Thyroid gland (tissue), 4 donors: ENCODE measurements around the gene INO80. TPM values are rescaled to one million over a fixed set of nuclear protein-coding genes. Genes with fewer than 3 reads are reported as not detected.

Experiments used
- DNase-seq, 2 donors: peaks; one replicate each; pipeline ENCODE4 v3.0.0-alpha.2; 2019
- H3K27ac ChIP-seq, 3 donors: fragments of 200-600 bp; sonication (generic); 1 replicate in 2 of 3; 2 replicates in 1 of 3; pipeline ENCODE4 v1.5.1; 2016 to 2019; ENCODE audit warnings: mild to moderate bottlenecking in 1 of 3, moderate library complexity in 1 of 3
- H3K27me3 ChIP-seq: fragments of 200-600 bp; sonication (generic); one replicate; pipeline ENCODE4 v1.5.1; 2019
- H3K36me3 ChIP-seq, 2 donors: fragments of 200-600 bp; sonication (generic); one replicate each; pipeline ENCODE4 v1.5.1; 2016 to 2019
- H3K4me1 ChIP-seq, 2 donors: fragments of 200-600 bp; sonication (generic); one replicate each; pipeline ENCODE4 v1.5.1; 2017 to 2019
- H3K4me3 ChIP-seq, 3 donors: fragments of 200-600 bp; sonication (generic); replicated peaks in 1 of 3; 1 replicate in 2 of 3; 2 replicates in 1 of 3; pipeline ENCODE4 v1.5.1; 2016; ENCODE audit warnings: mild to moderate bottlenecking in 1 of 3
- H3K9me3 ChIP-seq: fragments of 200-600 bp; sonication (generic); one replicate; pipeline ENCODE4 v1.5.1; 2017
- POLR2A ChIP-seq, 2 donors: fragments of 450-650 bp; IDR thresholded peaks; one replicate each; pipeline ENCODE4 v1.6.1; 2017; ENCODE audit warnings: antibody characterized with exemption in 2 of 2, mild to moderate bottlenecking in 2 of 2, moderate library complexity in 1 of 2
- WGBS, 2 donors: methylation state at CpG; one replicate each; pipeline ENCODE4 v1.1.5; 2017; 5-methylcytosine and 5-hydroxymethylcytosine counted together
- intact Hi-C: fragments of 100-400 bp; cut with DNase I; formaldehyde crosslinking; loops from one replicate; pipeline ENCODE4 v1.15.1; 2023
- total RNA-seq, 4 donors: library from RNA; depleted of rRNA; stranded (reverse); fragments of >200 nt; gene quantifications; one replicate each; pipeline ENCODE4 v1.2.3, GENCODE V29; 2016
- TF ChIP-seq, protein P1 (sequence below), 6 experiments: fragments of 200-600 bp in 3 of 6; fragments of 450-650 bp in 3 of 6; sonication (generic) in 3 of 6; IDR thresholded peaks; one replicate each; pipeline ENCODE4 v1.5.1; 2016 to 2019; ENCODE audit warnings: antibody characterized with exemption in 6 of 6, mild to moderate bottlenecking in 2 of 6, inconsistent platforms in 1 of 6, moderate library complexity in 1 of 6

Gene INO80
- total RNA-seq, 4 donors from 2014 or later, result 23.2 to 42.6 (median 36.4) TPM

DNA sequence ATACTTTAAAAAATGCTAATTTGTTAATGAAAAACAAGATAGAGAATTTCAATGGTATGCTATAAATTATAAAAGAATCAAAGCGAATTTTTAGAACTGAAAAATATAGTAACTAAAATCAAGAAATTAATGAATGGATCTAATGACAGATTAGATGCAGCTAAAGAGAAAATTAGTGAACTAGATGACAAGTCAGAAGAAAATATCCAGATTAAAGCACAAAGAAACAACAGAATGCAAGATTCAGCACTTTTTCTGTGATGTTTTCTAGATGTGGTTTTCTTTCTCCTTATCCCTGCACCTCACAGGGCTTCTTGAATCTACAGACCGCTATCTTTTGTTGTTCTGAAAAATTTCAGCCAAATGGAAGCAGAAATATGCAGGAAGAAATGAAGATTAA lies 54.4 kb downstream of the INO80 start:
- no peaks in the 10 kb centered on the region for H3K27me3 ChIP-seq
- TF ChIP-seq POLR2A (IDR thresholded peaks at IDR 0.05), result no peak
- TF ChIP-seq, protein P1, sequence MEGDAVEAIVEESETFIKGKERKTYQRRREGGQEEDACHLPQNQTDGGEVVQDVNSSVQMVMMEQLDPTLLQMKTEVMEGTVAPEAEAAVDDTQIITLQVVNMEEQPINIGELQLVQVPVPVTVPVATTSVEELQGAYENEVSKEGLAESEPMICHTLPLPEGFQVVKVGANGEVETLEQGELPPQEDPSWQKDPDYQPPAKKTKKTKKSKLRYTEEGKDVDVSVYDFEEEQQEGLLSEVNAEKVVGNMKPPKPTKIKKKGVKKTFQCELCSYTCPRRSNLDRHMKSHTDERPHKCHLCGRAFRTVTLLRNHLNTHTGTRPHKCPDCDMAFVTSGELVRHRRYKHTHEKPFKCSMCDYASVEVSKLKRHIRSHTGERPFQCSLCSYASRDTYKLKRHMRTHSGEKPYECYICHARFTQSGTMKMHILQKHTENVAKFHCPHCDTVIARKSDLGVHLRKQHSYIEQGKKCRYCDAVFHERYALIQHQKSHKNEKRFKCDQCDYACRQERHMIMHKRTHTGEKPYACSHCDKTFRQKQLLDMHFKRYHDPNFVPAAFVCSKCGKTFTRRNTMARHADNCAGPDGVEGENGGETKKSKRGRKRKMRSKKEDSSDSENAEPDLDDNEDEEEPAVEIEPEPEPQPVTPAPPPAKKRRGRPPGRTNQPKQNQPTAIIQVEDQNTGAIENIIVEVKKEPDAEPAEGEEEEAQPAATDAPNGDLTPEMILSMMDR (IDR thresholded peaks at IDR 0.05), result no peak
- H3K9me3 ChIP-seq, result no peaks in the 10 kb centered on the region
- no peak for DNase-seq
- no peaks in the 10 kb centered on the region for H3K4me1 ChIP-seq
- no peak overlapping the region for H3K4me3 ChIP-seq
- intact Hi-C loops, result no loop called here
- H3K36me3 ChIP-seq, result peaks cover 32 to 45% of the 10 kb centered on the region in 2 donors
- 97 to 98% methylated on average over 2 of the region's 2 CpGs for WGBS, 2 donors
- H3K27ac ChIP-seq, result no peak overlapping the region

DNA sequence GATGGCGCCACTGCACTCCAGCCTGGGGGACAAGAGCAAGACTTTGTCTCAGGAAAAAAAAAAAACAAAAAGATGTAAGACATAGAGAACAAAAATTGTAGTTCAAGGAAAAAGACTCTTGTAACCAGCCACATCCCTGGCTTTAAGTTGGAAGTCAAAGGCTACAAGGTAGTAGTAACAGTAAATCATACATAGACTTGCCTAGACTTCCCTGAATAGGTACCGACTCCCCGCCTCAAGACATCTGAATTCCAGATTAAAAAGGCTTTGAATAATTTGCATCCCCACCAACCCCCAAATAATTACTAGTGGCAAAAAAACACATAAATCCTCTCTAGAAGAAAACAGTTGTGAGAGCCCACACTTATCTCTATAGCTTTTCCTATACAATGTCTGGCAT lies 55.6 kb downstream of the INO80 start:
- intact Hi-C loops, result no loop called here
- Histone ChIP-seq H3K27me3 (no peaks in the 10 kb centered on the region), H3K27ac (no peak overlapping the region), H3K9me3 (no peaks in the 10 kb centered on the region), H3K4me1 (no peaks in the 10 kb centered on the region), H3K36me3 (peaks cover 39 to 55% of the 10 kb centered on the region in 2 donors), H3K4me3 (no peak overlapping the region)
- WGBS, 2 donors, result 92 to 99% methylated on average over 3 of the region's 3 CpGs
- no peak for DNase-seq
- TF ChIP-seq, protein P1 (IDR thresholded peaks at IDR 0.05), result no peak
- TF ChIP-seq POLR2A (IDR thresholded peaks at IDR 0.05), result no peak

DNA sequence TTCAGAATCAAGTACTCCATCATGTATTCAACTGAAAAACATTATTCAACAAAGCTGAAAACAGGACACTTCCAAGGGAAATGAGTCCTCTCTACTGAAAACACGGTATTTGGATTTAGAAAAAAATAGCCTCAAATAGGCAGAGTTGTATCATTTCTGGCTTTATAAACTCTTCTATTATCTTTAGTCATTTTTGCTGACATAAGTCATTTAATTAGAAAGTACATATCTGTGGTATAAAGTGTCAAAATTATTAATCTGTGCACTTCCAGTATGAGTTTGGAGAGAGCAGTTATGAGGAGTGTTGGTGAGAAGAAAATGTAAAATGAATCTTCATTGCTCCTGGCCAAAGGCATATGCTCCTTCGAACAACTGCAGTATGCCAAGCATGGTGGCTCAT lies 59.3 kb downstream of the INO80 start:
- peaks cover 36 to 61% of the 10 kb centered on the region in 2 donors for H3K36me3 ChIP-seq
- intact Hi-C loops, result no loop called here
- TF ChIP-seq, protein P1 (IDR thresholded peaks at IDR 0.05), result no peak
- no peak for TF ChIP-seq POLR2A (IDR thresholded peaks at IDR 0.05)

DNA sequence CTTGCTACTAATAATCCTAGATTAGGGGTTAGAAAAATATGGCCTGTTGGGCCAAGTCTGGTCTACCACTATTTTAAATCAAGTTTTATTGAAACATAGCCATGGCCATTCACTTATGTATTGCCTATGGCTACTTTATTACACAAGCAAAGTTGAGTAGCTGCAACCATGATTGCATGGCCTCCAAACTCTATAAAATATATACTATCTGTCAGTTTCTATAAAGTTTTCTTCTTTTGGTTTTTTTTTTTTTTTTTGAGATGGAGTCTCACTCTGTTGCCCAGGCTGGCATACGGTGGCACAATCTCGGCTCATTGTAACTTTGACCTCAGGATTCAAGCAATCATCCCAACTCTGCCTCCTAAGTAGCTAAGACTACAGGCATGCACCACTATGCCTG lies 60.4 kb downstream of the INO80 start:
- Histone ChIP-seq H3K4me1 (no peaks in the 10 kb centered on the region), H3K4me3 (no peak overlapping the region), H3K36me3 (peaks cover 36 to 58% of the 10 kb centered on the region in 2 donors), H3K9me3 (no peaks in the 10 kb centered on the region), H3K27ac (no peak overlapping the region), H3K27me3 (no peaks in the 10 kb centered on the region)
- TF ChIP-seq, protein P1 (IDR thresholded peaks at IDR 0.05), result no peak
- TF ChIP-seq POLR2A (IDR thresholded peaks at IDR 0.05), result no peak
- WGBS, 2 donors, result 94 to 97% methylated on average over 2 of the region's 2 CpGs
- intact Hi-C loops, result no loop called here
- no peak for DNase-seq

More for the DNA sequence above, 59.3 kb downstream of the INO80 start:
- no peak overlapping the region for H3K27ac ChIP-seq
- H3K4me1 ChIP-seq, result no peaks in the 10 kb centered on the region
- H3K27me3 ChIP-seq, result no peaks in the 10 kb centered on the region
- DNase-seq, result no peak
- no peaks in the 10 kb centered on the region for H3K9me3 ChIP-seq
- WGBS, 2 donors, result 83 to 91% methylated on average over 2 of the region's 2 CpGs
- H3K4me3 ChIP-seq, result no peak overlapping the region

DNA sequence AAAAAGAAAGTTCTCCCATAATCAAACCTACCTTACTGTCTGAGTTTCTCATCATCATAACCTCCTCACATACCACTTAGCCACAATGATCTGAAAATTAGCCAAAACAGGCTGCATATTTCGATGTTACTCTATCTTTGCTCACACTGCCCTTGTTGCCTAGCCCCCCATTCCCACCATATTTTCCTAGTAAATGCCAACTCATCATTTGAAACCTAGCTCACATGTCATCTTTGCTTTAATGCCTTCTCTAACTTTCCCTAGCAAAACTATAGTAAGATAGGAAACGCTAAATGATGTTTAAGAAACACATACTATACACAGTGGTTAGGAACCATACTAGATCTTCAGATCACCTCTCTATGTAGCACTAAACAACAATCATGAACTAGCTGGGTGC lies 64.9 kb downstream of the INO80 start:
- 95 to 100% methylated on average over 2 of the region's 2 CpGs for WGBS, 2 donors
- no peak for TF ChIP-seq POLR2A (IDR thresholded peaks at IDR 0.05)
- TF ChIP-seq, protein P1 (IDR thresholded peaks at IDR 0.05), result no peak
- no peak for DNase-seq
- peaks cover 54 to 66% of the 10 kb centered on the region in 2 donors for H3K36me3 ChIP-seq
- no peaks in the 10 kb centered on the region for H3K9me3 ChIP-seq
- no peak overlapping the region for H3K4me3 ChIP-seq
- H3K27me3 ChIP-seq, result no peaks in the 10 kb centered on the region
- H3K4me1 ChIP-seq, result no peaks in the 10 kb centered on the region
- H3K27ac ChIP-seq, result no peak overlapping the region
- intact Hi-C loops, result no loop called here
